ENCODE measurements around the gene LOXHD1.

LOXHD1 gene

DNA sequence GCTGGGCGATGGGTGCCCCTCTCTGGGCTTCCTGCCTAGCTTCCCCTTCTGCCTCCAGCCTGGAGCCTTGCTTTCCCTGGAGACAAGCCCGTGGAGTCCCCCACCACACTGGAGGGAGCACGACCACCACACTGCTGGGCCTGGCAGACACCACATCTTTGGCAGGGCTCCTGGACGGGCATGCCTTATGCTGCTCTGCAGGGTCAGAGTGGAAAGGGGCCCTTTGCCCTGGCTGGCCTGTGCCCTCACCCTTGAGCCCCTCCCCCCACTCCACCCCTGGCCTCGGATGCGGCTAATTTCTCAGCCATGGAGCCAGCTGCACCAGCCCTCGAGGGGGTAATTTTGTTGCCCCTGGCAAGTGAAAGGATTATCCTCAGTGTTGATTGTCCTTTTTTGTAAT lies 194.5 kb downstream of the LOXHD1 start:
- no peak overlapping the region for H3K4me3 ChIP-seq (ENCODE audit: low read depth, low read length)
- DNase-seq (ENCODE audit: low read depth): no peak
- TF ChIP-seq, protein P1, sequence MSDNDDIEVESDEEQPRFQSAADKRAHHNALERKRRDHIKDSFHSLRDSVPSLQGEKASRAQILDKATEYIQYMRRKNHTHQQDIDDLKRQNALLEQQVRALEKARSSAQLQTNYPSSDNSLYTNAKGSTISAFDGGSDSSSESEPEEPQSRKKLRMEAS (IDR thresholded peaks at IDR 0.05; ENCODE audit: low read depth, low read length): no peak
- TF ChIP-seq CTCF (IDR thresholded peaks at IDR 0.05; ENCODE audit: low read depth, low read length): no peak

DNA sequence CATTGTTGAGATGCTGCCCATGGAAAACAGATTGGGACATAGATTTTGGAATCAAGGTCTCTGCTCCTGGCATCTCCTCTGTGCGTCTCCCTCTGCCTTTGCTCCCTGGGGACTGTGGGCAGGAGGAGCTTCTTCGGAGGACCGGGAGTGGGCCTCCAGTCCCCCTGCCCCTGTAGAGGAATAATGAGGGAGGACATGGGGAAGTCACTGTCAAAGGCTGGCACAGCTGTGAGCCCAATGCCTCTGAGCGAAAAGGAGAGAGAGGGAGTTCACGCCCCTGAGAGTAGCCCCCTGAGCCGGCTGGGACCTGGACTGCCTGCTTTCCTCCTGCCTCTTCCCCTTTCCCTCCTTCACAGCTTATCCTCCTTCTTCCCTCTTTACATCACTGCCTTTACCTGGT lies 195.0 kb downstream of the LOXHD1 start:
- no peak for DNase-seq (ENCODE audit: low read depth)
- no peak overlapping the region for H3K4me3 ChIP-seq (ENCODE audit: low read depth, low read length)
- TF ChIP-seq, protein P1 (IDR thresholded peaks at IDR 0.05; ENCODE audit: low read depth, low read length): no peak
- TF ChIP-seq POLR2A (IDR thresholded peaks at IDR 0.05; ENCODE audit: extremely low read depth, insufficient read length): no peak

DNA sequence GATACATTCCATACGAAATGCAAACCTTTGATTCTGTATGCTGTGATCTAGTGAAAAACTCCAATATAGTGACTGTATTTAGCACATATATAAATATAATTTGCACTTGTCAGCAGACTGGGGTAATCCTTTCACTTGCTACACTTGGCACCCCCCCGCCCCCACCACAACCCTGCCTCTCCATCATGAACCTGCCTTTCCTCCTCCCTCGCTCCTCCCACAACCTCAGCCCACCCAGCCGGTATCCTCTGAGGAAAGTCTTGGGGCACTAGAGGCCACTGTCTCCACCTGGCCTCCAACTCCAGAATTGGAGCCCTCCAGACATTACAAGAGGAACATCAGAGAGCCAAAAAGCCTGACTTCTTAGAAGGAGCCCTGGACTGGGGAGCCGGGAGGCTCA lies 196.3 kb downstream of the LOXHD1 start:
- no peak overlapping the region for H3K4me3 ChIP-seq (ENCODE audit: low read depth, low read length)
- no peak for DNase-seq (ENCODE audit: low read depth)
- no peak for TF ChIP-seq POLR2A (IDR thresholded peaks at IDR 0.05; ENCODE audit: extremely low read depth, insufficient read length)
- TF ChIP-seq, protein P1 (IDR thresholded peaks at IDR 0.05; ENCODE audit: low read depth, low read length): no peak
- no peak for TF ChIP-seq CTCF (IDR thresholded peaks at IDR 0.05; ENCODE audit: low read depth, low read length)
- TF ChIP-seq MYC (IDR thresholded peaks at IDR 0.05; ENCODE audit: low read depth, low read length): no peak

DNA sequence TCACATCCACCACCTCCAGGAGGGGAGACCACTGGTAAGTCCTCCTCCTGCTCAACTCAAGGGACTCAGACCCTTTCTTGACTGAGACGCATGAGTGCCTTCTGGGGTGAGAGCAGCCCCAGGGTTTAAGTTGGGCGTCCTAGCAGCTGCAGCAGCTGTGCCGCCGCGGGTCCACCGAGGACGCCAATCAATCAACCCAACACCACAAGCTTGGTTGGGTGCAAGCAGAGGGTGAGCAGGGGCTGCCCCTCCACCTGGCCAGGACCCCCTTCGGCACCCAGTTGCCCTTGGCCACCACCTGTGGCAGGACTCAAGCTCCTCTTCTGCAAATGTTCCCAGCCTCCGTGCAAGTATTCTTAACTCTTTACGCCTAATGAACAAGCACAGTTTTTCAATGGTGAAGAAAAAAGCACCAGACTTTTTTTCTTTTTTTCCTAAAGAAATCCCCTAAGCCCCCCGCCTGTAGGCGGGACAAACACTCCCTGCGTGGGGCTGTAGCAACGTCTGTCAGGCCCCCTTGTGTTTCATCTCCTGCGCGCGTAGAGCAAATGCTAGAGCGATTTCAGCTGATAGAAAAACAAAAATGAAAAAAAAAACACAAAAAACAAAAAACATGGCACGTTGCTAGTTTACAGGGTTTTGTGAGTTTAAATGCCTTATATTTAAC lies 197.1 kb downstream of the LOXHD1 start:
- no peak for TF ChIP-seq CTCF (IDR thresholded peaks at IDR 0.05; ENCODE audit: low read depth, low read length)
- TF ChIP-seq, protein P1 (IDR thresholded peaks at IDR 0.05; ENCODE audit: low read depth, low read length): no peak
- no peak overlapping the region for H3K4me3 ChIP-seq (ENCODE audit: low read depth, low read length)
- no peak for DNase-seq (ENCODE audit: low read depth)

DNA sequence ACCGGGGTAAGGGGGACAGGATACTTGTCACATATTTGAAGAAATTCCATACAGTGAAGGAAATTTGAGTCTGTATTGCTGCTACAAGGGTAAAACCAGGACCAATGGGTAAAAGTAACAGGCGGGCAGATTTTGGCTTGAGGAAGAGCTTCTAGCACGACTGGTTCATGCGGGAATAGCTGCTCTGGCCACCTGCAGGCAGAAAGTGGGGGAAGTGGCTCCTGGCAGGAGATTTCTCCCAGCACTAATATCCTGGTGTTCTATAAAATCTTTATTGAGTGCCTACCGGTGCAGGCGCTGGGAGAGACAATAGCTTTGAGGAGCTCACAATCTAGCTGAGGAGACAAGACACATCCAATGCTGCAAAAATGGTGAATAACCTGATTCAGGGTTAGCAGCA lies 198.5 kb downstream of the LOXHD1 start:
- no peak for DNase-seq (ENCODE audit: low read depth)
- TF ChIP-seq, protein P1 (IDR thresholded peaks at IDR 0.05; ENCODE audit: low read depth, low read length): no peak
- TF ChIP-seq MYC (IDR thresholded peaks at IDR 0.05; ENCODE audit: low read depth, low read length) (no peak), POLR2A (IDR thresholded peaks at IDR 0.05; ENCODE audit: extremely low read depth, insufficient read length) (no peak), CTCF (IDR thresholded peaks at IDR 0.05; ENCODE audit: low read depth, low read length) (no peak)
- no peak overlapping the region for H3K4me3 ChIP-seq (ENCODE audit: low read depth, low read length)

DNA sequence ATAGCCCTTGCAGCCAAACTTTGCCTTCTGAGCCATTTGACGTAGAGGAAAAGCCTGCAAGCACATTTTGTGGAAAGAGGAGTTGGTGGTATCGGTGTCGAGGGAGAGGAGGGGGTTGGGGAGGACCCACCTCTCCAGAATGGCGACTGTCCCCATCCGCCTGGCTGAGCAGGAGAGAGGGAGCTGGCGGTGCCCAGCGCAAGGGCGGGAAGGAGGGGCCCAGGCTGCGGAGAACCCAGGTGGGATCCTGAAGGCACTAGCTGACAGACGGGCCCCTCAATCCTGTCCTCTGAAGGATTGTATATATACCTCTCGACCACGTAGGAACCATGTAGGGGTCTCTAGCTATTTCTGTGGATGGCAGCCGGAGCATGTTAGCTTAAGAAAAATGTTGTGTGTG lies 200.3 kb downstream of the LOXHD1 start:
- no peak overlapping the region for H3K4me3 ChIP-seq (ENCODE audit: low read depth, low read length)
- DNase-seq (ENCODE audit: low read depth): no peak
- TF ChIP-seq CTCF (IDR thresholded peaks at IDR 0.05; ENCODE audit: low read depth, low read length) (no peak), POLR2A (IDR thresholded peaks at IDR 0.05; ENCODE audit: extremely low read depth, insufficient read length) (no peak), MYC (IDR thresholded peaks at IDR 0.05; ENCODE audit: low read depth, low read length) (no peak)
- TF ChIP-seq, protein P1 (IDR thresholded peaks at IDR 0.05; ENCODE audit: low read depth, low read length): no peak
